ENCODE data around the gene HEATR5B. TPM values are rescaled to one million over a fixed set of nuclear protein-coding genes. Genes with fewer than 3 reads are reported as not detected.

The HEATR5B gene
- total RNA-seq (10.7 and 12.1 TPM in 2 replicates), polyA plus RNA-seq (5.5 and 11.9 TPM in 2 replicates)

GRCh38 chr2:37083873-37084794 is at the start of gene HEATR5B, which contains the start of gene GPATCH11:
Gene HEATR5B, minus strand, starts transcription at chr2:37084372. Its CDS starts 958 bp downstream, at chr2:37083414.
Gene GPATCH11, plus strand, starts transcription at chr2:37084518. Its CDS starts 3,864 bp downstream, at chr2:37088382.
- DNase-seq (ENCODE audit: low read depth in 1 of 2, low spot score in 1 of 2): peak; percentile 97 to 98
- Histone ChIP-seq H3K4me3 (peak within 1 kb of the TSS; percentile 72), H3K27me3 (no peaks in the 10 kb centered on the region), H3K9me3 (ENCODE audit: low read depth) (no peaks in the 10 kb centered on the region), H3K36me3 (no peaks in the 10 kb centered on the region), H3K27ac (peak within 1 kb of the TSS; percentile 79), H3K4me1 (ENCODE audit: low read depth) (peaks cover 15% of the 10 kb centered on the region)
- no peak for TF ChIP-seq CTCF (IDR thresholded peaks at IDR 0.05; ENCODE audit: low read depth, low read length)

GRCh38 chr2:37132914-37133313 is 48.7 kb upstream of the HEATR5B start:
- no peak for TF ChIP-seq CTCF (IDR thresholded peaks at IDR 0.05; ENCODE audit: low read depth, low read length)
- H3K27ac ChIP-seq: no peak overlapping the region
- no peaks in the 10 kb centered on the region for H3K4me1 ChIP-seq (ENCODE audit: low read depth)
- no peak overlapping the region for H3K4me3 ChIP-seq
- H3K9me3 ChIP-seq (ENCODE audit: low read depth): no peaks in the 10 kb centered on the region
- H3K27me3 ChIP-seq: no peaks in the 10 kb centered on the region
- peaks cover 15% of the 10 kb centered on the region for H3K36me3 ChIP-seq
- DNase-seq (ENCODE audit: low read depth in 1 of 2, low spot score in 1 of 2): no peak

- no peak overlapping the region for H3K27ac ChIP-seq
- no peak for TF ChIP-seq CTCF (IDR thresholded peaks at IDR 0.05; ENCODE audit: low read depth, low read length)
- H3K4me3 ChIP-seq: no peak overlapping the region
- no peak for DNase-seq (ENCODE audit: low read depth in 1 of 2, low spot score in 1 of 2)
- H3K27me3 ChIP-seq: no peaks in the 10 kb centered on the region
- no peaks in the 10 kb centered on the region for H3K4me1 ChIP-seq (ENCODE audit: low read depth)
- no peaks in the 10 kb centered on the region for H3K9me3 ChIP-seq (ENCODE audit: low read depth)
- peaks cover 3% of the 10 kb centered on the region for H3K36me3 ChIP-seq
These were observed 41.2 kb upstream of the HEATR5B start for GRCh38 chr2:37125416-37125815.

GRCh38 chr2:37119157-37119556 is 35.0 kb upstream of the HEATR5B start:
- Histone ChIP-seq H3K27ac (no peak overlapping the region), H3K4me3 (no peak overlapping the region), H3K27me3 (no peaks in the 10 kb centered on the region), H3K4me1 (ENCODE audit: low read depth) (no peaks in the 10 kb centered on the region), H3K9me3 (ENCODE audit: low read depth) (no peaks in the 10 kb centered on the region), H3K36me3 (peaks cover 3% of the 10 kb centered on the region)
- no peak for TF ChIP-seq CTCF (IDR thresholded peaks at IDR 0.05; ENCODE audit: low read depth, low read length)
- DNase-seq (ENCODE audit: low read depth in 1 of 2, low spot score in 1 of 2): no peak

- Histone ChIP-seq H3K4me3 (no peak overlapping the region), H3K36me3 (peaks cover 6% of the 10 kb centered on the region), H3K4me1 (ENCODE audit: low read depth) (no peaks in the 10 kb centered on the region), H3K27ac (no peak overlapping the region), H3K9me3 (ENCODE audit: low read depth) (no peaks in the 10 kb centered on the region), H3K27me3 (no peaks in the 10 kb centered on the region)
- DNase-seq (ENCODE audit: low read depth in 1 of 2, low spot score in 1 of 2): no peak
- no peak for TF ChIP-seq CTCF (IDR thresholded peaks at IDR 0.05; ENCODE audit: low read depth, low read length)
These were observed 33.4 kb upstream of the HEATR5B start for GRCh38 chr2:37117566-37117965.
